SU-DHL-6 (cell line): Measurements from ENCODE around the gene RPS27L.

Source experiments
- H2AFZ ChIP-seq: fragments of 200-600 bp; sonication (generic); 2 replicates; pipeline ENCODE4 v1.6.1; 2014; ENCODE audit warnings: low read depth, mild to moderate bottlenecking, moderate library complexity, mixed read lengths, antibody characterized with exemption, low read length; ENCODE audit not compliant: severe bottlenecking
- H3F3A ChIP-seq: fragments of 200-600 bp; shearing (Covaris generic); 2 replicates; pipeline ENCODE4 v1.6.0; 2016; ENCODE audit warnings: antibody characterized with exemption, mild to moderate bottlenecking; ENCODE audit not compliant: insufficient read depth
- H3K27ac ChIP-seq: fragments of 200-600 bp; sonication (generic); 2 replicates; pipeline ENCODE4 v1.5.1; 2016; ENCODE audit warnings: low read depth, mild to moderate bottlenecking, low read length, moderate library complexity, mixed read lengths
- H3K27me3 ChIP-seq: fragments of 200-600 bp; sonication (generic), shearing (Covaris generic); 2 replicates; pipeline ENCODE4 v1.6.0; 2014; ENCODE audit warnings: mild to moderate bottlenecking, low read length
- H3K36me3 ChIP-seq: fragments of 200-600 bp; sonication (generic); 2 replicates; pipeline ENCODE4 v1.6.1; 2014; ENCODE audit warnings: mild to moderate bottlenecking, low read length, mixed read lengths
- H3K4me2 ChIP-seq: fragments of 300-600, 200-600 bp; shearing (Covaris generic), sonication (generic); 2 replicates; pipeline ENCODE4 v1.6.0; 2014; ENCODE audit warnings: low read length, low read depth, mild to moderate bottlenecking; ENCODE audit not compliant: poor library complexity, severe bottlenecking
- H3K4me3 ChIP-seq: fragments of 200-600 bp; sonication (generic); 2 replicates; pipeline ENCODE4 v1.5.1; 2014; ENCODE audit warnings: antibody characterized with exemption, low read length, mild to moderate bottlenecking, mixed read lengths; ENCODE audit not compliant: insufficient read depth, poor library complexity, severe bottlenecking
- H3K79me2 ChIP-seq: fragments of 200-600 bp; sonication (generic); 2 replicates; pipeline ENCODE4 v1.6.1; 2014; ENCODE audit warnings: mild to moderate bottlenecking, low read length, moderate library complexity; ENCODE audit not compliant: insufficient read depth
- H3K9ac ChIP-seq: fragments of 200-600 bp; sonication (generic); 2 replicates; pipeline ENCODE4 v1.7.0; 2014; ENCODE audit warnings: mild to moderate bottlenecking, low read length
- H3K9me2 ChIP-seq: fragments of 200-600 bp; sonication (generic); replicated peaks from 2 replicates; pipeline ENCODE4 v1.6.1; 2014; ENCODE audit warnings: low read length; ENCODE audit not compliant: insufficient read depth
- H3K9me3 ChIP-seq: fragments of 200-600 bp; sonication (generic); 2 replicates; pipeline ENCODE4 v1.6.1; 2014; ENCODE audit warnings: low read length, mixed read lengths; ENCODE audit not compliant: insufficient read depth
- H4K20me1 ChIP-seq: fragments of 200-600 bp; sonication (generic); 2 replicates; pipeline ENCODE4 v1.6.1; 2014; ENCODE audit warnings: low read depth, mild to moderate bottlenecking, antibody characterized with exemption, low read length, moderate library complexity, mixed read lengths
- EZH2phosphoT487 ChIP-seq: fragments of 200-600 bp; sonication (generic), shearing (Covaris generic); conservative IDR thresholded peaks from 2 replicates; pipeline ENCODE4 v1.6.1; 2018; ENCODE audit warnings: mild to moderate bottlenecking, antibody characterized with exemption, low read length, moderate library complexity, mixed read lengths
- TF ChIP-seq, protein P1 (sequence below): fragments of 200-600 bp; sonication (generic); IDR thresholded peaks from one replicate; pipeline ENCODE4 v1.5.1; 2017; ENCODE audit warnings: antibody characterized with exemption, mild to moderate bottlenecking, low read length, moderate library complexity; ENCODE audit not compliant: insufficient read depth, poor library complexity, severe bottlenecking

Gene RPS27L

GRCh38 chr15:63156755-63157117 lies 541 bp downstream of the RPS27L start:
- no peak for TF ChIP-seq EZH2phosphoT487
- TF ChIP-seq, protein P1, sequence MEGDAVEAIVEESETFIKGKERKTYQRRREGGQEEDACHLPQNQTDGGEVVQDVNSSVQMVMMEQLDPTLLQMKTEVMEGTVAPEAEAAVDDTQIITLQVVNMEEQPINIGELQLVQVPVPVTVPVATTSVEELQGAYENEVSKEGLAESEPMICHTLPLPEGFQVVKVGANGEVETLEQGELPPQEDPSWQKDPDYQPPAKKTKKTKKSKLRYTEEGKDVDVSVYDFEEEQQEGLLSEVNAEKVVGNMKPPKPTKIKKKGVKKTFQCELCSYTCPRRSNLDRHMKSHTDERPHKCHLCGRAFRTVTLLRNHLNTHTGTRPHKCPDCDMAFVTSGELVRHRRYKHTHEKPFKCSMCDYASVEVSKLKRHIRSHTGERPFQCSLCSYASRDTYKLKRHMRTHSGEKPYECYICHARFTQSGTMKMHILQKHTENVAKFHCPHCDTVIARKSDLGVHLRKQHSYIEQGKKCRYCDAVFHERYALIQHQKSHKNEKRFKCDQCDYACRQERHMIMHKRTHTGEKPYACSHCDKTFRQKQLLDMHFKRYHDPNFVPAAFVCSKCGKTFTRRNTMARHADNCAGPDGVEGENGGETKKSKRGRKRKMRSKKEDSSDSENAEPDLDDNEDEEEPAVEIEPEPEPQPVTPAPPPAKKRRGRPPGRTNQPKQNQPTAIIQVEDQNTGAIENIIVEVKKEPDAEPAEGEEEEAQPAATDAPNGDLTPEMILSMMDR = no peak
- H3K9me3 ChIP-seq = no peaks in the 10 kb centered on the region
- peaks cover 3% of the 10 kb centered on the region; the same call in 1 of the 2 replicates for H3F3A ChIP-seq
- H3K4me3 ChIP-seq = peak overlapping the region; percentile 79
- H3K79me2 ChIP-seq = 0 out of 2 replicates have a peak, but pooled peaks cover 7% of the 10 kb centered on the region
- peak overlapping the region; percentile 71 for H3K4me2 ChIP-seq
- H4K20me1 ChIP-seq = no peaks in the 10 kb centered on the region
- H3K9me2 ChIP-seq = no peaks in the 10 kb centered on the region
- H3K9ac ChIP-seq = peak overlapping the region; percentile 74
- peak overlapping the region; percentile 95 for H2AFZ ChIP-seq
- 0 out of 2 replicates have a peak, but pooled peaks cover 3% of the 10 kb centered on the region for H3K36me3 ChIP-seq
- peak overlapping the region; percentile 75 for H3K27ac ChIP-seq
- no peaks in the 10 kb centered on the region for H3K27me3 ChIP-seq

- TF ChIP-seq, protein P1 = no peak
- TF ChIP-seq EZH2phosphoT487 = no peak
- Histone ChIP-seq H3K9me2 (no peaks in the 10 kb centered on the region), H3K36me3 (0 out of 2 replicates have a peak, but pooled peaks cover 3% of the 10 kb centered on the region), H3K27me3 (no peaks in the 10 kb centered on the region), H3K9me3 (no peaks in the 10 kb centered on the region), H3F3A (peaks cover 3% of the 10 kb centered on the region; the same call in 1 of the 2 replicates), H3K4me3 (peak overlapping the region; percentile 79), H3K9ac (peak overlapping the region; percentile 74), H3K79me2 (0 out of 2 replicates have a peak, but pooled peaks cover 7% of the 10 kb centered on the region), H3K4me2 (peak overlapping the region; percentile 71), H3K27ac (peak overlapping the region; percentile 75; the same call in 1 of the 2 replicates), H4K20me1 (no peaks in the 10 kb centered on the region), H2AFZ (peak overlapping the region; percentile 95)
Measured at GRCh38 chr15:63156086-63156710, 1.1 kb downstream of the RPS27L start.

DNA sequence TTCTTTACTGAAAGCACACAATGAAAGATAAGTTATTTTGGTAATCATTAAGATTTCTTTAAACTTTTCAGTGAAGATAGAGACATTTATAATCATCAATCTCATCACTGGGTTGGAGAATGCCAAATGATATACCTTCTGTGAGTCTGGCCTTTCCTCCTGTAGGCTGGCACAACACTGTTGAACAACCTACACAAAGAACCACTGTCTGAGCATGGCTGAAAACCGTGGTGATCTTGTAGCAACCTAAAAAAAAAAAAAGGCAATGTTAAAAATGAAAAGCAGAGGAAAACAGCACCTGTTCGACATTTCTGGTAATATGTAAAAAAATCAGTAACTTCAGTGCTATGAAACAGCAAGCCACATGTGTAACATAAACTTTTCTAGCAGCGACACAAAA lies 1.8 kb downstream of the RPS27L start:
- Histone ChIP-seq H3K9me3 (no peaks in the 10 kb centered on the region), H4K20me1 (no peaks in the 10 kb centered on the region), H2AFZ (no peak overlapping the region), H3K79me2 (0 out of 2 replicates have a peak, but pooled peaks cover 7% of the 10 kb centered on the region), H3K27ac (no peak overlapping the region), H3K36me3 (0 out of 2 replicates have a peak, but pooled peaks cover 3% of the 10 kb centered on the region), H3K9ac (no peak overlapping the region), H3F3A (peaks cover 3% of the 10 kb centered on the region; the same call in 1 of the 2 replicates), H3K9me2 (no peaks in the 10 kb centered on the region), H3K4me3 (no peak overlapping the region), H3K27me3 (no peaks in the 10 kb centered on the region), H3K4me2 (peak overlapping the region; percentile 71)
- TF ChIP-seq, protein P1 = no peak
- no peak for TF ChIP-seq EZH2phosphoT487
